Stimulated activated CD4-positive, alpha-beta T cell treated with anti-CD3 and anti-CD28 coated beads, Interleukin-12 subunit alpha, Interleukin-12 subunit beta, amount 100 ng/mL, for 4 hours (primary cell): ENCODE measurements around the gene IKZF3.
"Not testable (repeated sequence)": the region's sequence is repeated elsewhere in the genome, so short reads cannot be mapped to it uniquely, and the experiment has no call there.

ENCODE experiments used
- DNase-seq: peaks from one replicate; pipeline ENCODE4 v3.0.0-alpha.2; 2020

The IKZF3 gene

GRCh38 chr17:39863918-39864746 is at the start of gene IKZF3:
IKZF3 (minus strand) TSS chr17:39864312; CDS start chr17:39864126, 186 bp downstream.
- DNase-seq = peak; percentile 75

GRCh38 chr17:39908789-39909352 is 44.8 kb upstream of the IKZF3 start:
- no peak for DNase-seq

- no peak for DNase-seq
These were observed 40.8 kb upstream of the IKZF3 start for GRCh38 chr17:39904990-39905288.

GRCh38 chr17:39903158-39903884 is 39.2 kb upstream of the IKZF3 start:
- DNase-seq = no peak

- not testable (repeated sequence) for DNase-seq
These were observed 37.9 kb upstream of the IKZF3 start for GRCh38 chr17:39902027-39902426.

GRCh38 chr17:39899215-39899614 is 35.1 kb upstream of the IKZF3 start:
- DNase-seq = no peak

- DNase-seq = no peak
These were observed 34.0 kb upstream of the IKZF3 start for GRCh38 chr17:39898088-39898487.

GRCh38 chr17:39894681-39895376 is 30.7 kb upstream of the IKZF3 start:
- DNase-seq = no peak

GRCh38 chr17:39889200-39889599 is 25.1 kb upstream of the IKZF3 start:
- DNase-seq = no peak

- DNase-seq = no peak
These were observed 23.0 kb upstream of the IKZF3 start for GRCh38 chr17:39887078-39887477.

GRCh38 chr17:39886102-39886501 is 22.0 kb upstream of the IKZF3 start:
- DNase-seq = not testable (repeated sequence)

GRCh38 chr17:39872751-39873150 is 8.6 kb upstream of the IKZF3 start:
- DNase-seq = no peak

- DNase-seq = no peak
These were observed 7.7 kb upstream of the IKZF3 start for GRCh38 chr17:39871801-39872200.

GRCh38 chr17:39870776-39871175 is 6.7 kb upstream of the IKZF3 start:
- DNase-seq = no peak

GRCh38 chr17:39868554-39868942 is 4.4 kb upstream of the IKZF3 start:
- DNase-seq = no peak

GRCh38 chr17:39867880-39868553 is 3.9 kb upstream of the IKZF3 start, which contains the start of gene ZPBP2:
ZPBP2 (plus strand) TSS chr17:39868202; CDS start chr17:39868355, 153 bp downstream.
- DNase-seq = peak; percentile 52

GRCh38 chr17:39867084-39867879 is 3.2 kb upstream of the IKZF3 start:
- peak; percentile 57 for DNase-seq

GRCh38 chr17:39866013-39866730 is 2.1 kb upstream of the IKZF3 start:
- DNase-seq = no peak

GRCh38 chr17:39863244-39863917 is 731 bp downstream of the IKZF3 start:
- DNase-seq = no peak

GRCh38 chr17:39861235-39861634 is 2.9 kb downstream of the IKZF3 start:
- DNase-seq = no peak
